SK-N-SH (cell line): ENCODE data around the gene SMPD1. TPM values are rescaled to one million over a fixed set of nuclear protein-coding genes. Genes with fewer than 3 reads are reported as not detected.

Experiments
- CTCF ChIA-PET: fragments of 300-600, 350-600 bp; formaldehyde crosslinking; extraction: SDS; loops from one replicate; lab custom pipeline; 2021; lab: Yijun Ruan, JAX
- POLR2A ChIA-PET: fragments of 350-600 bp; sonication (Branson Sonifier 250); formaldehyde crosslinking; extraction: SDS; loops from one replicate; lab custom pipeline; 2020; ENCODE audit warnings: antibody characterized with exemption, inconsistent platforms; lab: Yijun Ruan, JAX
- DNase-seq: peaks from one replicate; pipeline ENCODE4 v3.0.0; 2012
- H2AFZ ChIP-seq: fragments of 200-600 bp; sonication (generic); 2 replicates; pipeline ENCODE4 v1.8.1; 2016; ENCODE audit warnings: antibody characterized with exemption, mild to moderate bottlenecking, low read depth
- H3F3A ChIP-seq: fragments of 200-600 bp; sonication (generic); replicated peaks from 2 replicates; pipeline ENCODE3; 2016; ENCODE audit warnings: antibody characterized with exemption, mild to moderate bottlenecking; ENCODE audit not compliant: insufficient read depth
- H3K27ac ChIP-seq, 2 experiments: fragments of 200-500 bp in 1 of 2; fragments of 200-600 bp in 1 of 2; sonication (Bioruptor generic) in 1 of 2; sonication (generic), shearing (Covaris generic) in 1 of 2; 2 replicates each; pipeline versions ENCODE4 v1.5.1 to v1.6.1; 2014 to 2016; ENCODE audit warnings: low read depth in 2 of 2, inconsistent platforms in 1 of 2, low read length in 1 of 2, mild to moderate bottlenecking in 1 of 2, mixed read lengths in 1 of 2
- H3K27me3 ChIP-seq: fragments of 200-600 bp; sonication (generic), shearing (Covaris generic); 2 replicates; pipeline ENCODE4 v1.6.1; 2016; ENCODE audit warnings: mixed run types; ENCODE audit not compliant: insufficient read depth
- H3K36me3 ChIP-seq, 2 experiments: fragments of 200-500 bp in 1 of 2; fragments of 200-600 bp in 1 of 2; sonication (Bioruptor generic) in 1 of 2; sonication (generic) in 1 of 2; replicated peaks in 1 of 2; 2 replicates each; pipeline versions ENCODE3 to v1.5.1; 2014 to 2016; ENCODE audit warnings: low read length in 1 of 2, mild to moderate bottlenecking in 1 of 2; ENCODE audit not compliant: insufficient read depth in 2 of 2, control insufficient read depth in 1 of 2
- H3K4me1 ChIP-seq, 2 experiments: fragments of 200-500 bp in 1 of 2; fragments of 200-600 bp in 1 of 2; sonication (Bioruptor generic) in 1 of 2; sonication (generic), shearing (Covaris generic) in 1 of 2; 2 replicates each; pipeline versions ENCODE4 v1.5.1 to v1.6.1; 2014 to 2016; ENCODE audit warnings: low read depth in 1 of 2, low read length in 1 of 2, mixed run types in 1 of 2; ENCODE audit not compliant: insufficient read depth in 2 of 2, control insufficient read depth in 1 of 2
- H3K4me2 ChIP-seq: fragments of 200-600 bp; sonication (generic), shearing (Covaris generic); 2 replicates; pipeline ENCODE4 v1.6.1; 2017; ENCODE audit warnings: mixed run types
- H3K4me3 ChIP-seq, 2 experiments: fragments of 200-500 bp in 1 of 2; fragments of 200-600 bp in 1 of 2; sonication (Bioruptor generic) in 1 of 2; sonication (generic), shearing (Covaris generic) in 1 of 2; 2 replicates each; pipeline versions ENCODE4 v1.5.1 to v1.8.1; 2014 to 2016; ENCODE audit warnings: low read depth in 2 of 2, inconsistent platforms in 1 of 2, low read length in 1 of 2, mild to moderate bottlenecking in 1 of 2, mixed read lengths in 1 of 2, moderate library complexity in 1 of 2
- H3K79me2 ChIP-seq: fragments of 200-600 bp; sonication (generic); 2 replicates; pipeline ENCODE4 v1.8.1; 2017; ENCODE audit warnings: mild to moderate bottlenecking; ENCODE audit not compliant: insufficient read depth
- H3K9ac ChIP-seq: fragments of 200-600 bp; sonication (generic); 2 replicates; pipeline ENCODE4 v1.6.1; 2017; ENCODE audit warnings: mixed run types
- H3K9me2 ChIP-seq: fragments of 200-600 bp; sonication (generic); 2 replicates; pipeline ENCODE4 v1.6.1; 2017; ENCODE audit warnings: mixed run types
- H3K9me3 ChIP-seq: fragments of 200-600 bp; sonication (generic); 2 replicates; pipeline ENCODE4 v1.6.1; 2017; ENCODE audit warnings: mixed run types, mild to moderate bottlenecking, moderate library complexity
- H4K20me1 ChIP-seq: fragments of 200-600 bp; sonication (generic); 2 replicates; pipeline ENCODE4 v1.6.1; 2017; ENCODE audit warnings: mild to moderate bottlenecking, mixed run types; ENCODE audit not compliant: insufficient read depth
- ELF1 ChIP-seq: IDR thresholded peaks from 2 replicates; pipeline ENCODE4 v1.4.0; 2012
- EP300 ChIP-seq, 2 experiments: IDR thresholded peaks; 2 replicates each; pipeline versions ENCODE4 v1.4.0 to v1.6.1; 2012; ENCODE audit warnings: borderline replicate concordance in 1 of 2, low read depth in 1 of 2, low read length in 1 of 2
- FOXJ3 ChIP-seq: sonication (generic); formaldehyde crosslinking; IDR thresholded peaks from 2 replicates; pipeline ENCODE4 v1.5.1; 2020; ENCODE audit warnings: mild to moderate bottlenecking, missing genetic modification reagents
- GATA2 ChIP-seq: sonication (generic); formaldehyde crosslinking; IDR thresholded peaks from 2 replicates; pipeline ENCODE4 v1.5.0; 2020; ENCODE audit warnings: mild to moderate bottlenecking, missing genetic modification reagents
- NRF1 ChIP-seq: IDR thresholded peaks from 2 replicates; pipeline ENCODE4 v1.6.1; 2012; ENCODE audit warnings: low read depth, mild to moderate bottlenecking, low read length
- RAD21 ChIP-seq: IDR thresholded peaks from 2 replicates; pipeline ENCODE4 v1.6.1; 2012; ENCODE audit warnings: mild to moderate bottlenecking, low read length
- RFX5 ChIP-seq: IDR thresholded peaks from 2 replicates; pipeline ENCODE4 v1.6.1; 2012; ENCODE audit warnings: mild to moderate bottlenecking, improper control_type of control experiment, low read length
- SMC3 ChIP-seq: IDR thresholded peaks from 2 replicates; pipeline ENCODE4 v1.6.1; 2012; ENCODE audit warnings: low read depth, low read length, improper control_type of control experiment
- TCF12 ChIP-seq: IDR thresholded peaks from 2 replicates; pipeline ENCODE4 v1.4.0; 2012
- TEAD4 ChIP-seq: IDR thresholded peaks from 2 replicates; pipeline ENCODE4 v1.4.0; 2012; ENCODE audit warnings: mild to moderate bottlenecking, borderline replicate concordance; ENCODE audit not compliant: insufficient read depth
- WGBS: methylation state at CpG from one replicate; pipeline ENCODE4 v1.1.6; 2017; ENCODE audit warnings: low lambda C conversion rate; 5-methylcytosine and 5-hydroxymethylcytosine counted together
- polyA plus RNA-seq, 3 experiments: library from polyadenylated mRNA; depleted of rRNA; stranded (reverse); fragments of >200 nt; gene quantifications; 2 replicates each; pipeline ENCODE4 v1.2.3, GENCODE V29; 2012
- TF ChIP-seq, protein P1 (sequence below): fragments of 150-350 bp; IDR thresholded peaks from 2 replicates; pipeline ENCODE4 v1.6.1; 2017; ENCODE audit warnings: antibody characterized with exemption, low read length, low read depth, borderline replicate concordance
- TF ChIP-seq, protein P2 (sequence below): fragments of 200-600 bp; sonication (generic); IDR thresholded peaks from 2 replicates; pipeline ENCODE4 v1.6.1; 2017; ENCODE audit warnings: antibody characterized with exemption, mild to moderate bottlenecking, moderate library complexity
- TF ChIP-seq, protein P3 (sequence below): IDR thresholded peaks from 2 replicates; pipeline ENCODE4 v1.6.1; 2012; ENCODE audit warnings: mild to moderate bottlenecking, low read depth, low read length, moderate library complexity

Gene SMPD1
- polyA plus RNA-seq, 1 of the 3 experiments (the other 2 are of a cell fraction), result 69.2 TPM

DNA sequence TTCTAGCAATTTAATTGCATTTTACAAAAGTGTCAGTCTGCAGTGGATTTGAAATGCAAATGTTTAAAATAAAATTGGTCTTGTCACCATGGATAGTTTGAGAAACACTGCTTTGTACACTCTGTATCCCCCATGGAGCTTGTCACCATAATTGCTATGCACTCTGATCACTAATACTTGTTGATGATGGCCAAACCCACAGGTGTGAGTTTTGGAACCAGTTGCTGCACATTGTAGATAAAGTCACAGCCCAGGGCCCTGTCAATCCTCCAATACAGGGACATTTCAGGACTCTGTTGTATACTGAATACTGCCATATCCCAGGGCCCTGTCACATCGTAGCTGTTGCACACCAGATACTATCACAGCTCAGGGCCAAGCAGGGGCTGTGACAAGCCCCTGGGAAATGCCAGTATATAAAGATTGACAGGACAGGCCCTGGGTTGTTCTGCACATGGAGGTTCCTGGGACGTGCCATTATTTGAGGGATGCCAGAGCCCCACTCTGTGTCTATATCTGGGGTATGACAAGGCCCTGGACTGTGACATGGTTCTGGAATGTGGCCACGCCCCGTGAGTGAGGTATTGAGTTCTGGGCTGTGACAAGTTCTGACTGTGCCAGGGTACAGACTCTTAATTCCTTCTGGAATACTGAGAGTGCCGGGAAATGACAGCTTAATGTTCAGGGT is 27.9 kb upstream of the SMPD1 start (continued):
- TF ChIP-seq FOXJ3 (CRISPR knock-in tag), result no peak
- TF ChIP-seq ELF1, result no peak
- TF ChIP-seq, protein P1, sequence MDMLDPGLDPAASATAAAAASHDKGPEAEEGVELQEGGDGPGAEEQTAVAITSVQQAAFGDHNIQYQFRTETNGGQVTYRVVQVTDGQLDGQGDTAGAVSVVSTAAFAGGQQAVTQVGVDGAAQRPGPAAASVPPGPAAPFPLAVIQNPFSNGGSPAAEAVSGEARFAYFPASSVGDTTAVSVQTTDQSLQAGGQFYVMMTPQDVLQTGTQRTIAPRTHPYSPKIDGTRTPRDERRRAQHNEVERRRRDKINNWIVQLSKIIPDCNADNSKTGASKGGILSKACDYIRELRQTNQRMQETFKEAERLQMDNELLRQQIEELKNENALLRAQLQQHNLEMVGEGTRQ, result no peak
- no peak for TF ChIP-seq TEAD4

DNA sequence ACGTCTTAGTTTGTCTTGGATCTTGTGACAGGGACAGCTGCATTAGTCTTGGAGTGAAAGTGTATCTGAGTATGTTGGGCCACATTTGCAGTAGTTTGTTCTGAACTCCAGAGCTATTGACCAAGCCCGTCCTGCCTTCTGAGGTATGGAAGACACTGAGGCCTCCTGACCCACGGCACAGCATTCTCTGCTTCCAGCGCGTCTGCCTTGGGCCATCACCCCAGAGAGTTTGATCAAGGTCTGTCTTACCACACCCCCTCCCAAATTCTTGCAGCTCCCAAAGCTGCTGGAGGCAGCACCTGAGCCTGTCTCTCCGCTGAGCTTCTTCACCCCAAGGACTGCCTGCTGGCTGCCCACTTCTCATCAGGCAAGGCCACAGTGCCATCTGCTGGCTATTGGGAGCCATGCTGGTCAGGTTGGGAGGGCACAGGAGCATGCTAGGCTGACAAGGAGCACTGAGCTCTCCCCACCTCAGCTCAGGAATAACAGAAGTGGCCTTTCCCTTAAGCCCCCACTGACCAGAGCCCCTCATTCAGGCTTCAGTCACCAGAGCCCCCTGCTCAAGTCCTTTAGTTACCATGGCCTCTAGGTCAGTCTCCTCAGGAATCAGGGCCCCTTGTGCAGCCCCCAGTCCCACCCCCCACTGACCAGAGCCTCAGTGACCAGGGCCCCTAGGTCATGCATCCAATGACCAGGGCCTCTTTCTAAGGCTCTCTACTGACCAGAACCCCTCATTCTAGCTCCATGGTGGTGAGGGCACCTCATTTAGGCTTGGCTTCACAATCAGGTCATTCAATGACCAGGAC is 27.2 kb upstream of the SMPD1 start:
- no peak overlapping the region for H2AFZ ChIP-seq
- no peaks in the 10 kb centered on the region for H3K9me2 ChIP-seq

DNA sequence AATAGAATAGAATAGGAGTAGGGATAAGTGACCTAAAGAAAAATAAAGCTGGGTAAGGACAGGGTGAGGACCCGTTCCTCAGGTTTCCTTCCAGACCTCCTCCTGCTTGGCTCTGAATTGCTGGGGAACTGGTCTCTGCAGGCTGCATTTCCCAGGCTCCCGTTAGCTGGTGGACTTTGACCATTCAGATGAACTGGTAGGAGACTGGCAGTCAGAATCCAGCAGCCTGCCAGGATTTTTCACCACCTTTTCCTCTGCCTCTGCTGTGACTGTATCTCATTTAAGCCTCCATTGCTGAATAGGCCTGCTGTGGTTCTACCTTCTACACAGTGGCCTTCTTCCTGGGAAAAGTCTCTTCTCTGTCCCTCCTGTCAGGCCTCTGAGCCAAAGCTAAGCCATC is 24.6 kb upstream of the SMPD1 start:
- Histone ChIP-seq H4K20me1 (no peaks in the 10 kb centered on the region), H3K4me1 (no peaks in the 10 kb centered on the region), H3K36me3 (no peaks in the 10 kb centered on the region), H2AFZ (no peak overlapping the region), H3K27ac (no peak overlapping the region), H3K27me3 (no peaks in the 10 kb centered on the region; the same call in 1 of the 2 replicates), H3K4me2 (no peak overlapping the region), H3K9me2 (no peaks in the 10 kb centered on the region), H3K9me3 (no peaks in the 10 kb centered on the region), H3K79me2 (no peaks in the 10 kb centered on the region), H3K4me3 (no peak overlapping the region), H3F3A (no peaks in the 10 kb centered on the region), H3K9ac (no peak overlapping the region)
- POLR2A ChIA-PET, result no interaction called here
- no peak for DNase-seq
- WGBS, result 32% methylated on average over 2 of the region's 2 CpGs
- CTCF ChIA-PET, result interaction anchor here (5.7 to 5.8 kb wide), 2 partner anchors 12 to 14 kb away, joined by 64 to 114 read pairs; no protein-coding TSS in a partner anchor
- TF ChIP-seq EP300 (IDR thresholded peaks at IDR 0.05; ENCODE audit: borderline replicate concordance in 1 of 2, low read depth in 1 of 2, low read length in 1 of 2) (no peak), ELF1 (no peak), NRF1 (no peak), FOXJ3 (CRISPR knock-in tag) (no peak), TCF12 (no peak), TEAD4 (no peak), GATA2 (no peak)
- TF ChIP-seq, protein P2, sequence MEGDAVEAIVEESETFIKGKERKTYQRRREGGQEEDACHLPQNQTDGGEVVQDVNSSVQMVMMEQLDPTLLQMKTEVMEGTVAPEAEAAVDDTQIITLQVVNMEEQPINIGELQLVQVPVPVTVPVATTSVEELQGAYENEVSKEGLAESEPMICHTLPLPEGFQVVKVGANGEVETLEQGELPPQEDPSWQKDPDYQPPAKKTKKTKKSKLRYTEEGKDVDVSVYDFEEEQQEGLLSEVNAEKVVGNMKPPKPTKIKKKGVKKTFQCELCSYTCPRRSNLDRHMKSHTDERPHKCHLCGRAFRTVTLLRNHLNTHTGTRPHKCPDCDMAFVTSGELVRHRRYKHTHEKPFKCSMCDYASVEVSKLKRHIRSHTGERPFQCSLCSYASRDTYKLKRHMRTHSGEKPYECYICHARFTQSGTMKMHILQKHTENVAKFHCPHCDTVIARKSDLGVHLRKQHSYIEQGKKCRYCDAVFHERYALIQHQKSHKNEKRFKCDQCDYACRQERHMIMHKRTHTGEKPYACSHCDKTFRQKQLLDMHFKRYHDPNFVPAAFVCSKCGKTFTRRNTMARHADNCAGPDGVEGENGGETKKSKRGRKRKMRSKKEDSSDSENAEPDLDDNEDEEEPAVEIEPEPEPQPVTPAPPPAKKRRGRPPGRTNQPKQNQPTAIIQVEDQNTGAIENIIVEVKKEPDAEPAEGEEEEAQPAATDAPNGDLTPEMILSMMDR, result no peak
- TF ChIP-seq, protein P3, sequence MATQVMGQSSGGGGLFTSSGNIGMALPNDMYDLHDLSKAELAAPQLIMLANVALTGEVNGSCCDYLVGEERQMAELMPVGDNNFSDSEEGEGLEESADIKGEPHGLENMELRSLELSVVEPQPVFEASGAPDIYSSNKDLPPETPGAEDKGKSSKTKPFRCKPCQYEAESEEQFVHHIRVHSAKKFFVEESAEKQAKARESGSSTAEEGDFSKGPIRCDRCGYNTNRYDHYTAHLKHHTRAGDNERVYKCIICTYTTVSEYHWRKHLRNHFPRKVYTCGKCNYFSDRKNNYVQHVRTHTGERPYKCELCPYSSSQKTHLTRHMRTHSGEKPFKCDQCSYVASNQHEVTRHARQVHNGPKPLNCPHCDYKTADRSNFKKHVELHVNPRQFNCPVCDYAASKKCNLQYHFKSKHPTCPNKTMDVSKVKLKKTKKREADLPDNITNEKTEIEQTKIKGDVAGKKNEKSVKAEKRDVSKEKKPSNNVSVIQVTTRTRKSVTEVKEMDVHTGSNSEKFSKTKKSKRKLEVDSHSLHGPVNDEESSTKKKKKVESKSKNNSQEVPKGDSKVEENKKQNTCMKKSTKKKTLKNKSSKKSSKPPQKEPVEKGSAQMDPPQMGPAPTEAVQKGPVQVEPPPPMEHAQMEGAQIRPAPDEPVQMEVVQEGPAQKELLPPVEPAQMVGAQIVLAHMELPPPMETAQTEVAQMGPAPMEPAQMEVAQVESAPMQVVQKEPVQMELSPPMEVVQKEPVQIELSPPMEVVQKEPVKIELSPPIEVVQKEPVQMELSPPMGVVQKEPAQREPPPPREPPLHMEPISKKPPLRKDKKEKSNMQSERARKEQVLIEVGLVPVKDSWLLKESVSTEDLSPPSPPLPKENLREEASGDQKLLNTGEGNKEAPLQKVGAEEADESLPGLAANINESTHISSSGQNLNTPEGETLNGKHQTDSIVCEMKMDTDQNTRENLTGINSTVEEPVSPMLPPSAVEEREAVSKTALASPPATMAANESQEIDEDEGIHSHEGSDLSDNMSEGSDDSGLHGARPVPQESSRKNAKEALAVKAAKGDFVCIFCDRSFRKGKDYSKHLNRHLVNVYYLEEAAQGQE, result no peak

More for the DNA sequence above, 27.2 kb upstream of the SMPD1 start:
- no peak overlapping the region; a peak in 1 of 4 replicates for H3K4me3 ChIP-seq
- DNase-seq, result peak; percentile 74
- no peaks in the 10 kb centered on the region for H3K4me1 ChIP-seq
- H3K4me2 ChIP-seq, result no peak overlapping the region
- H3K9ac ChIP-seq, result no peak overlapping the region
- 93% methylated on average over 5 of the region's 6 CpGs for WGBS
- no peaks in the 10 kb centered on the region for H3K36me3 ChIP-seq
- no peaks in the 10 kb centered on the region for H3F3A ChIP-seq
- CTCF ChIA-PET, result interaction anchor here (0.6 to 5.8 kb wide), 80 partner anchors 10 to 1727 kb away, joined by 3 to 114 read pairs (median 4); partner anchors contain the start of genes APBB1, ARFIP2, CNGA4 and FHIP1B
- H4K20me1 ChIP-seq, result no peaks in the 10 kb centered on the region
- H3K9me3 ChIP-seq, result no peaks in the 10 kb centered on the region
- H3K27me3 ChIP-seq, result no peaks in the 10 kb centered on the region; the same call in 1 of the 2 replicates
- H3K79me2 ChIP-seq, result no peaks in the 10 kb centered on the region
- no peak overlapping the region for H3K27ac ChIP-seq
- peak; percentile 66 for TF ChIP-seq SMC3
- peak; percentile 77 for TF ChIP-seq RAD21
- TF ChIP-seq, protein P2, result peak; percentile 89
- TF ChIP-seq RFX5, result no peak
- TF ChIP-seq, all 33 proteins: peak for 3
- POLR2A ChIA-PET, result no interaction called here
